ENCODE measurements around the gene SGCA. TPM values are rescaled to one million over a fixed set of nuclear protein-coding genes. Genes with fewer than 3 reads are reported as not detected.

Gene SGCA
- total and polyA plus RNA-seq, 2 donors (not counting 3 experiments of a cell fraction or from before 2014, with no cell fraction given) = not detected

GRCh38 chr17:50196036-50196435, 30.2 kb downstream of the SGCA start:
- Histone ChIP-seq H4K20me1 (replicated peaks; ENCODE audit: control insufficient read depth, extremely low read depth, insufficient read depth, low read length) (no peaks in the 10 kb centered on the region), H3K36me3 (ENCODE audit: control insufficient read depth in 2 of 2, extremely low read depth in 1 of 2, insufficient read depth in 2 of 2, low read length in 2 of 2) (no peaks in the 10 kb centered on the region), H3K27ac (ENCODE audit: insufficient read depth, low read depth, low read length) (no peak overlapping the region), H3K9me3 (replicated peaks; ENCODE audit: control insufficient read depth, insufficient read depth, low read length) (no peaks in the 10 kb centered on the region), H3K9ac (replicated peaks; ENCODE audit: extremely low read depth, insufficient read depth, low read length) (no peak overlapping the region), H3K27me3 (ENCODE audit: control insufficient read depth in 2 of 2, insufficient read depth in 2 of 2, low read length in 2 of 2) (peaks cover under 1 to 4% of the 10 kb centered on the region in 2 experiments), H3K79me2 (ENCODE audit: control insufficient read depth, insufficient read depth, low read length) (no peaks in the 10 kb centered on the region), H3K4me1 (ENCODE audit: control insufficient read depth, extremely low read depth, insufficient read depth, low read length) (no peaks in the 10 kb centered on the region), H3K4me3 (replicated peaks in 1 of 3; ENCODE audit: insufficient read depth in 1 of 3, low read depth in 1 of 3, low read length in 3 of 3) (no peak overlapping the region), H2AFZ (ENCODE audit: low read depth, low read length) (no peak overlapping the region), H3K9me1 (replicated peaks; ENCODE audit: control insufficient read depth, extremely low read depth, insufficient read depth, low read length) (no peaks in the 10 kb centered on the region), H3K4me2 (ENCODE audit: insufficient read depth, low read length) (no peak overlapping the region)
- no TSS peak for BruUV-seq (replicated peaks)
- dilution Hi-C loops (cut with MboI; ENCODE audit: extremely low pct_ligation_motif_present, low sequenced_read_pairs) (no loop called here), intact Hi-C loops (cut with micrococcal nuclease) (no loop called here)
- no peak for DNase-seq (ENCODE audit: low read depth, low spot score)
- TF ChIP-seq FOS (IDR thresholded peaks at IDR 0.05; ENCODE audit: borderline replicate concordance, insufficient read depth, low read length) = no peak
- TF ChIP-seq MAX (IDR thresholded peaks at IDR 0.05; ENCODE audit: insufficient read depth, insufficient read length) = no peak
- TF ChIP-seq CTCF (IDR thresholded peaks at IDR 0.05; ENCODE audit: extremely low read depth in 1 of 2, insufficient read depth in 1 of 2, low read depth in 1 of 2, low read length in 2 of 2) = no peak
- TF ChIP-seq POLR2AphosphoS5 (IDR thresholded peaks at IDR 0.05; ENCODE audit: insufficient read depth, low read depth, low read length) = no peak
- no peak for FAIRE-seq
- CTCF ChIA-PET = interaction anchor here (1.5 to 5.1 kb wide), 3 partner anchors 24 to 100 kb away, joined by 6 to 234 read pairs (median 49); no protein-coding TSS in a partner anchor
- POLR2A ChIA-PET = no interaction called here

GRCh38 chr17:50196826-50197225, 31.0 kb downstream of the SGCA start:
- CTCF ChIA-PET = interaction anchor here (1.0 to 5.1 kb wide), 7 partner anchors 19 to 99 kb away, joined by 3 to 234 read pairs (median 15); partner anchors contain the start of gene SGCA
- DNase-seq (ENCODE audit: low read depth, low spot score) = no peak
- H3K79me2 ChIP-seq (ENCODE audit: control insufficient read depth, insufficient read depth, low read length) = no peaks in the 10 kb centered on the region
- H3K9ac ChIP-seq (replicated peaks; ENCODE audit: extremely low read depth, insufficient read depth, low read length) = no peak overlapping the region
- H3K9me3 ChIP-seq (replicated peaks; ENCODE audit: control insufficient read depth, insufficient read depth, low read length) = no peaks in the 10 kb centered on the region
- no peak for FAIRE-seq
- H3K36me3 ChIP-seq (ENCODE audit: control insufficient read depth in 2 of 2, extremely low read depth in 1 of 2, insufficient read depth in 2 of 2, low read length in 2 of 2) = no peaks in the 10 kb centered on the region
- BruUV-seq (replicated peaks) = no TSS peak
- dilution Hi-C loops (cut with MboI; ENCODE audit: extremely low pct_ligation_motif_present, low sequenced_read_pairs) (no loop called here), intact Hi-C loops (cut with micrococcal nuclease) (no loop called here)
- no peak overlapping the region for H3K4me3 ChIP-seq (replicated peaks in 1 of 3; ENCODE audit: insufficient read depth in 1 of 3, low read depth in 1 of 3, low read length in 3 of 3)
- POLR2A ChIA-PET = no interaction called here
- H3K4me1 ChIP-seq (ENCODE audit: control insufficient read depth, extremely low read depth, insufficient read depth, low read length) = no peaks in the 10 kb centered on the region
- peaks cover 9 to 11% of the 10 kb centered on the region in 2 experiments for H3K27me3 ChIP-seq (ENCODE audit: control insufficient read depth in 2 of 2, insufficient read depth in 2 of 2, low read length in 2 of 2)
- no peaks in the 10 kb centered on the region for H3K9me1 ChIP-seq (replicated peaks; ENCODE audit: control insufficient read depth, extremely low read depth, insufficient read depth, low read length)
- no peaks in the 10 kb centered on the region for H4K20me1 ChIP-seq (replicated peaks; ENCODE audit: control insufficient read depth, extremely low read depth, insufficient read depth, low read length)
- no peak overlapping the region for H3K27ac ChIP-seq (ENCODE audit: insufficient read depth, low read depth, low read length)
- H3K4me2 ChIP-seq (ENCODE audit: insufficient read depth, low read length) = no peak overlapping the region
- TF ChIP-seq POLR2A (IDR thresholded peaks at IDR 0.05; ENCODE audit: low read depth, low read length) (no peak), EZH2 (IDR thresholded peaks at IDR 0.05; ENCODE audit: borderline replicate concordance, low read depth, low read length, severe bottlenecking) (no peak), MYC (IDR thresholded peaks at IDR 0.05; ENCODE audit: low read depth, low read length) (no peak), MAX (IDR thresholded peaks at IDR 0.05; ENCODE audit: insufficient read depth, insufficient read length) (no peak), GATA2 (IDR thresholded peaks at IDR 0.05; ENCODE audit: insufficient read depth, insufficient read length, low read depth, low read length) (no peak)
- H2AFZ ChIP-seq (ENCODE audit: low read depth, low read length) = no peak overlapping the region

All from endothelial cell of umbilical vein (primary cell).